ENCODE measurements around the gene BLVRB.
"Not testable (repeated sequence)": the region's sequence is repeated elsewhere in the genome, so short reads cannot be mapped to it uniquely, and the experiment has no call there.

Gene BLVRB

DNA sequence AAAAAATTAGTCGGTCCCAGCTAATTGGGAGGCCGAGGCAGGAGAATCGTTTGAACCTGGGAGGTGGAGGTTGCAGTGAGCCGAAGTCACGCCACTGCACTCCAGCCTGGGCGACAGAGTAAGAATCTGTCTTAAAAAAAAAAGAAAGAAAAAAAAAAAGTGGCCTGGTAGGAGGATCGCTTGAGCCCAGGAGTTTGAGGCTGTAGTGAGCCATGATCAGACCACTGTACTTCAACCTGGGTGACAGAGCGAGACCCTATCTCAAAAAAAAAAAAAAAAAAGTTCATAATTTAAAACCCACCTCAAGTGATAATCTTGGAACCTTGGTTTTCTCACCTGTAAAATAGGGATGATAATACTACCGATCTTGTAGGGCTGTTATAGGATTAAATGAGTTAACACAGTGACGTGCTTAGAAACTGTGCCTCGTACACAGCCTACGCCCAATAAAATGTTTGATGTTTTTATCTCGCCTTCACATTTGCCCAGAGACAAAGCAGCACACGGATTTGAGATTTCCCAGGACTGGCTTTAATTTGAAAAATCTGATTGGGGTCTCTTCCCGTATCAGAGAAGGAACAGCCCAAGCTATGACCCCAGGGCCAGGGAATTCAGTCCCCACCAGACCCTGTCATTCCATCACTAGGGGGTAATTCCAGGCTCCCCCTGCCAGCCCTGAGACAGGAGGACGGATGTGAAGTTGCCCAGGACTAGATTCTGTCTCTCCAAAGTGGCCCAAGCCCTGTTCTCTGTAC lies 43.4 kb downstream of the BLVRB start:
- no peak for DNase-seq (ENCODE audit: low read depth)

DNA sequence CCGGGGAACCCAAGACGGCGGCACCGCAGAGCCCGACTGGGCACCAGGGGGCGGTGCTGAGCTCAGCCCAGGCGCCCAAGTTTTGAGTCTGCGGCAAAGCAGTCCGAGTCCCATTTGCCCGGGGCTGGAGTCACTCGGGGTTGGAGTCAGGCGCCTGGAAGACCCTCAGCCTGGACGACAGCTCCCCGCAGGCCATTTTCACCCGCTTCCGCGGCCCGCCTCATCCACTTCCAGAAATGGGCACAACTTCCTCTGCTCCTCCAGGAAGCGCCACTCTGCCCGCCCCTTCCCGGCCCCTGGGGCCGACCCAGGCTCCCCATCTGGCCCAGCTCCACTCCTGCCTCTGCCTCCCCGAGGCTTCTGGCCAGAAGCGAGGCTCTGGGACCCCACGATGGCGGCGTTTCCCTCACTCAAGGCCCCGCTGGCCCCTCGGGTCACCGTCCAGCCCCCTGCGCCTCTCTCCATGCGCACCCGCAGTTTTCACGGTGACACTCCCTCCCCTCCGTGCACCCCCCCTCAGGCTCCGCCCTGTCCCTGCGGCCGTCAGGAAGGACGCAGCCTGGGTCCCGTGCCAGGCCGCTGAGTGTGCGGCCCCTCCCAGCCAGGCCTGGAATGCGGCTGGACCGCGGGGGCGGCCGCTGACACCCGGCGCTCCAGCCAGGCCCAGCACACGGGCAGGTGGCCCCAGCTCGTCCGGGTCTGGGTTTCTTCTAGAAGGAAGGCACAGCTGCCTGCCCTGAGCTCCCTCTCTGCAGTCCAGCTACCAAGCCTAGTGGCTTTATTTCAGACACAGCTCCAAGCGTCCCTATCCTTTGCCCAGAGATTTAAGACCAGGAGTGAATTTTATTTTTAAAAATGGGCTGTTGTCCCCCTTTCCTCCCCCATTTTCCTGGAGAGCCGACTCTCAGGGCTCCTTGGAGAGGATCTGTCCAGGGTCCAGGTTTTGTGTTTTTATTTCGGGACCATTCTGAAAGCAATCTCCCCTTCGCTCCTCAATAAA lies 44.5 kb downstream of the BLVRB start:
- peak; percentile 67 for DNase-seq (ENCODE audit: low read depth)

DNA sequence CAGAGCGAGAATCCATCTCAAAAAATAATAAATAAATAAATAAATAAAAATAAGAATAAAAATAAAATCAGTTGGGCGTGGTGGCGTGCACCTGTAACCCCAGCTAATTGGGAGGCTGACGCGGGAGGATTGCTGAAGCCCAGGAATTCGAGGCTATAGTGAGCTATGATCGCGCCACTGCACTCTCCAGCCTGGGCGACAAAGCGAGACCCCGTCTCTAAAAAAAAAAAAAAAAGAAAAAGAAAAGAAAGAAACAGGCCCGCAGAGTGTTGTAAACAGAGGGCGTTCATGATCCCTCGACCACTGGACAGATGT lies 45.1 kb downstream of the BLVRB start:
- DNase-seq (ENCODE audit: low read depth) = no peak

DNA sequence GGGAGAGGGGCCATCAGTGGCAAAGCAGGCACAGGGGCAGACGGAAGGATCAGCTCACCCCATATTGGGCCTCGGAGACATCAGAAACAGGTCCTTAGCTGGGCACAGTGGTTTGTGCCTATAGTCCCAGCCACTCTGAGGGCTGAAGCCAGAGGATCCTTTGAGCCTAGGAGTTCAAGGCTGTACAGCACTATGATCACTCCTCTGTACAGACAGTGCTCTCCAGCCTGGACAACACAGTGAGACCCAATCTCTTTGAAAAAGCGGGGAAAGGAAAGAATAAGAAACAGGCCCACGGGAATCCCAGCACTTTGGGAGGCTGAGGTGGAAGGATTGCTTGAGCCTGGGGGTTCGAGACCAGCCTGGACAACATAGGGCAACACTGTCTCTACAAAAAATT lies 45.8 kb downstream of the BLVRB start:
- no peak for DNase-seq (ENCODE audit: low read depth)

DNA sequence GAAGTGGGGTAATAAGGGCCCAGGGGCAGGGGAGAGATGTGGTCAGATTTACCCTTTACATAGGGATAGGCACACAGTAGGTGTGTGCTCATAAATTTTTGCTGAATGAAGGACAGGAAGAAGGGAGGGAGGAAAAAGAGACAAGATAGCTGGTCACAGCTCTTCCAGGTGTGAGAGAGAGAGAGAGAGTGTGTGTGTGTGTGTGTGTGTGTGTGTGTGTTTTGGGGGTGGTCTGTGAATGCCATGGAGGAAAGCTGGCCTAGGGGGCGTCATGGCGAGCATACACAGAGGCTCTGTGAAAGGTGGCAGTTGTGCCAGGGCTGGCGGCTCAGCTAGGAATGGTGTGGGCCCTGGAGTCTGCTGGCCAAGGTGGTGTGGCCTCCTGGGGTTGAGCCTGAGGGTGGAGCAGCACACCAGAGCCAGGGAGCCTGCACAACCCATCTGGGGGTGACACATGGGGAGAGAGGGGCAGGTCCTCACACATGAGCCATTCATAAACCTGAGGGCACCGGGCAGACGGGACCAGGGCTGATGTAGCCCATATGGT lies 46.4 kb downstream of the BLVRB start:
- no peak for DNase-seq (ENCODE audit: low read depth)

DNA sequence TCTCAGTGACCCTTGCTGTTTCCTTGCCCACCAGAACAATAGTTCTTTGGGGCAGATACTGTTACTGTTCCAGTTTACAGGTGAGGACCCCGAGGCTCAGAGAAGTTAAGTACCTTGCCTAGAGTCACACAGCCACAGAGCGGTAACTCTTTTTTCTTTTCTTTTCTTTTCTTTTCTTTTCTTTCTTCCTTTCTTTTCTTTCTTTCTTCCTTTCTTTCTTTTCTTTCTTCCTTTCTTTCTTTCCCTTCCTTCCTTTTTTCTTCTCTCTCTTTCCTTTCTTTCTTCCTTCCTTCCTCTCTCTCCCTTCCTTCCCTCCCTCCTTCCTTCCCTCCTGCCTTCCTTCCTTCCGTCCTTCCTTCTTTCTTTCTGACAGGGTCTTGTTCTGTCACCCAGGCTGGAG lies 47.5 kb downstream of the BLVRB start:
- no peak for DNase-seq (ENCODE audit: low read depth)

DNA sequence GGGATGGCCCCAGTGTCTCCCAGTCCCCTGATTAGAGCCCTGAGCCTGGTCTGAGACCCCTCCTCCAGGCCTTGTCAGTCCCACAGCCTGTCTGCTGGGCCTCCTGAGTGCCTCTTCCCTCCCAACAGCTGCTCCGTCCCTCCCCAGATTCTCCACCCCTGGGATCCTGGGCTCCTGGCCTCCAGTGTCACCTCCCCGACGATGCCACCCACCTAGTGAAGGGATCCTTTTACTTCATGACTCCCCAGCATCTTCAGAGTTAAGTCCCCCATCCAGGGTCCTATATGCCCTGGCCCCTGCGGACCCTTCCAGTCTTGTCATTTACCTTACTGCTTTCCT lies 47.9 kb downstream of the BLVRB start:
- no peak for DNase-seq (ENCODE audit: low read depth)

DNA sequence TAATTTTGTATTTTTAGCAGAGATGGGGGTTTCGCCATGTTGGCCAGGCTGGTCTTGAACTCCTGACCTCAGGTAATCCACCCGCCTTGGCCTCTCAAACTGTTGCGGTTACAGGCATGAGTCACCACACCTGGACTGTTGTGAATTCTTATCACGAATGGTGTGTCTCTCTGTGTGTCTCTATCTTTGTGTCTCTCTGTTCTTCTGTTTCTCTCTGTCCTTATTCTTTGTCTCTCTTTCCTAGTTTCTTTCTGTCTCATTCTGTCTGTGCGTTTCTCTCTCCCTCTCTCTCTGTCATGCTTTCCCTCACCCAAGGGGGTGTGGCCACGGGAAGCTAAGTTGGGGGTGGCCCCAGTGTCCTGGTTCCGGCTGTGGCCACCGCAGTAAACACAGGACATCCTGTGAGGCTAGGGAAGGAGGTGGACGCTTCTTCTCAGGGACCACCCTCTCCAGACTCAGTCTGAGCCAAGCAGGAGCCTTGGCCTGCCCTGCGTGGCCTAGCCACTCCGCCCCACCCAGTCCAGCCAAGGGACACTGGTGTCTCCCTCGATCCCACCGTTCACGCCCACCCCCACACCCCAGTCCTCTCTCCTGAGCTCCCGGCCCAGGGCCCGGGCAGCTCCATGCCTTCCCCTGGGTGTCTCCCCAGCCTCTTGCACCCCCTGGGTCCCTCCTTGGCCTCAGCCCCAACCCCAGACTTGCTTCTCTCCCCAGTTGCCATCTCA lies 48.5 kb downstream of the BLVRB start:
- DNase-seq (ENCODE audit: low read depth) = no peak

DNA sequence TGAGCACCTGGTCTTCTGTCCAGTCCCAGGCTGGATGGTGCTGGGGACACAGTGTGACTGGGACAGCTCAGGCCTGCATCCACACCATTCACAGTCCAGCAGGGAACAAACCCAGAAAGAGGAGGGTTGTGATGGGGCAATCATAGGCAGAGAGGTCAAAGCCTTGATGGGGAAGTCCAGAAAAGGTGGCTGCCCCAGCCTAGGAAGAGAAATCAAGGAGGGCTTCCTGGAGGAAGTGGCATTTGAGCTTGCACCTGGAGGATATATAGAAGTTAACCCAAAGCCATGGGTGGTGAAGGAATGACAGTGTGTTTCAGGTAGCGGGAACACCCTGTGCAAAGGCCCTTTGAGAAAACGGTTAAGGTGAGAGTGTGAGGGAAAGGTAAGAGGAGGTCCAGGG lies 49.8 kb downstream of the BLVRB start:
- DNase-seq (ENCODE audit: low read depth) = no peak

DNA sequence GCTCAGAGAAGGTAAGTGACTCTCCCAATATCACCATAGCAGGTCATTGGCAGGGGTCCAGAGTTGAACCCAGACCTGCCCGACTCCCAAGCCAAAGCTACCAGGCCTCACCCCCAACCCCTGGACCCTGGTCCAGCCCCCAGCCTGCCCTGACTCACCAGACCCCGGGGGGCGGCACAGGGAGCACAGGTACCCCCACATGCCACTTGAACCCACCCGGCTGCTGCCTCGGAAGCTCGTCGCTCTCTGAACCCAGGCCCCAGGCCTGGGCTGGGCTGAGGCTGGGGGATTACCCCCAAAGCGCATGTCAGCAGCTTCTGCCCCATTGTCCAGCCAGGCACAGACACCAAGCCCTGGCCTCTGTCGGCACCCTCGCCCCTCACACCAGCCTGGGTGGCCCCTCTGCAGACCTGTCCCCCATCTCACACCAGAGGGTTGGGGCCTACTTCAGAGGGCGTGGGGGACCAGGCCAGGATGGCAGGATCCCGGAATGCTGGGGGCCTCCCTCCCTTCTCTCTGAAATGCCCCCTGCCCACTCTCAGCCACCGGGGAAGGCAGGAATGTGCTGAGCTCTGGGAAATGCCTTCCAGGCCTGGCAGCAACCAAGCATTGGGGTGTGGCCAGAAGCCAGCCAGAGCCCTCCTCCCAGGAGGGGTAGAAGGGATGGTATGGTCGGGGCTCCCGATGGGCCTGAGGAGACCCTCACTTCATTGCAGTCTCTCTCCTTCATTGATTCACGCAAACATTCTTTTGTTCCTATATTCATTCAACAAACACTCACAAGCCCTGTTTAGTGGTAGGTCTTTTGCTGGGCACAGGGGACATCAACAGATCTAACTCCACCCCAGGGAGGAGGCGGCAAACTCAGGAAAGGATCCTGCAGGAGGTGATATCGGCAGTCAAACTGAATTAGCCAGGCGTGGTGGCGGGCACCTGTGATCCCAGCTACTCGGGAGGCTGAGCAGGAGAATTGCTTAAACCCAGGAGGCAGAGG lies 50.7 kb downstream of the BLVRB start:
- DNase-seq (ENCODE audit: low read depth) = no peak

DNA sequence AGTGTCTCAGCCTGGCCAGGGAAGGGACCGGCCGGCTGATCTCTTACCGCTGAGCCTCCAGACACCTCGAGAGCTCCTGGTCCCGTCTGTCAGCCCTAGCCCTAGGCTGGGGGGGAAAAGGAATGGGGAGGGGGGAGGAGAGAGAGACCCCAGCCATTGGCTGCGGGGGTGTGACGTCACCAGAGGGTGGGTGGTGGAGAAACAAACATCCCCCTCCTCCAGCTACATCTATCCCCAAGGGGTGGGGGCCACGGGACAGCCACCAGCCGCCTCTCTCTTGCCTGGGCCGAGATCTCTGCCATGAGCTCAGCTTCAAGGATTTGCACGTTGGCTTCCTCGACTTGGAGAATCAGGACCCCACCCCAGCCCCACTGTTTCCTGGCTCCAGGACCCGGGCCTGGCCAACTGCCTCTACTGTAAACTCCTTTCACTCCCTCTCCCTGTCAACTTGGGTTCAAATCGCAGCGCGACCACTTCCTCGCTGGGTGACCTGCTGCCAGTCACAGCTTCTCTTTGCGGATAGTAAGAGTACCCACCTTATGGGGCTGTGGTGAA lies 52.2 kb downstream of the BLVRB start, which contains the start of gene PRX:
Gene PRX, minus strand, starts transcription at position 88 of the 555 bp plus-strand sequence. CDS start 5,446 bp downstream, outside the sequence.
- DNase-seq (ENCODE audit: low read depth) = no peak

DNA sequence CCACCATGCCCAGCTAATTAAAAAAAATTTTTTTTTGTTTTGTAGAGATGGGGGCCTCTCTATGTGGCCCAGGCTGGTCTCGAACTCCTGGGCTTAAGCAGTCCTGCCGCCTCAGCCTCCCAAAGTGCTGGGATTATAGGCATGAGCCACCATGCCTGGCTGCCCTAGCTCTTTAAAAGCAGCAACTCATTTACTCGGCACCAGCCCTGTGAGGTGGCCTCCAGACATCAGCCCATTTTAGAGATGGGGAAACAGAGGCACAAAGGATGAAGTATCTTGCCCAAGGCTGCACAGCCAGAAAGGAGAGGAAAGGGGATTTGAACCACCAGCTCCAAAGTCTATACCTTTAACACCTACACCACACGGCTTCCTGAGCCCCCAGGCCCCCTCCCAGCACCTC lies 52.7 kb downstream of the BLVRB start:
- no peak for DNase-seq (ENCODE audit: low read depth)

DNA sequence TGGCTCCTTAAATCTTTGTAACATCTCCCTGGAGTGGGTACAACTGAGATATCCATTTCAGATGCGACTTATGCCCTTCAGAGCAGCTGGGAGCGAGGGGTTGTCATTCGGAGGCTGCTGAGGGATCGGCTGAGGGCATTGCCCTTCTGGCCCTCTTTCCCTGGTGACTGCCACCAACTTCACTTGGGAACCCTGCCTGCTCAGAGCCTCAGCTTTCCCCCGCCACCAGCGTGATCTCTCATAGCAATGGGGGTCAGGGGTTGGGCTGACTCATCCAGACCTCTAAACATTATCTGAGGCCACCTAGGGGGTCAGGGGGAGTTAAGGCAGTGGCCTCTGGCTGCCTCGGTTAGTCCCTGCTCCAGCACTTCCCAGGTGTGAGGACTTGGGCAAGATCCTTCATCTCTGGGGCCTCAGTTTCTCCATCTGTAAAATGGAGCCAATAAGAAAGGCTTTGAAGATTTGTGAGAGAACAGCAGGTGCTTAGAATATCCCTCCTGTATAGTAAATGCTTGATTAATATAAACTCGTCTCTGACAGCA lies 53.5 kb downstream of the BLVRB start:
- DNase-seq (ENCODE audit: low read depth) = no peak

DNA sequence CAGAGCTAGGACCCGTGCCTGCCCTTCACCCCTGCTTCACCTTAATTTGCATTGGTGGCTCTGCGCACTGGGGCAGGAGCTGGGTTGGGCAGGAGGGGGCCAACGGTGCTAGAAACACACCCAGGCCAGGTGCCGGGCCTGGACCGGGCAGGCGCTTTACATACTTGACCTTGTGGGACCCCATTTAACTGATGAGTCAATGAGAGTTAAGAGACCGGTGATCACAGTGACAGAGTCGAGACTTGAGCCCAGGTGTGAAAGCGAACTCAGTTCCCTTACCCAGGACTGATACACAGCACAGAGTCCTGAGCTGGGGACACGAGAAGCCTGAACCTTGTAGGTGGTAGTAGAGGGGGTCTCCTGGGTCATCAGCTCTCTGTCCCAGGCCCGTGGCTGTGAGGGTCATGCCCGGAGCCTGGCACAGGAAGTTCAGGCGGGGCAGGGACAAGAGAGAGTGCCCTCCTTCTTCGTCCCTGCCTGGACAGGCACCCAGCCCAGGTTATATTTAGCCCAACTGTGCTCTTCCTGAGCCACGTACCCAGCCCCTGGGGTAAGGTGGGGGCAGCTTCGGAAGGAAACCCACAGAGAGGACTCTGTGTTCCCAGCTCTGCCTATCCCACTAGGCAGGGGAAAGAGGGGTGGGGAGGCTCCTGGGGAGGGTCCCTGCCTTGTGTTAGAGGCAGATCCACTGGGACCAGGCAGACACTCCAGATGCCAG lies 54.3 kb downstream of the BLVRB start:
- no peak for DNase-seq (ENCODE audit: low read depth)

DNA sequence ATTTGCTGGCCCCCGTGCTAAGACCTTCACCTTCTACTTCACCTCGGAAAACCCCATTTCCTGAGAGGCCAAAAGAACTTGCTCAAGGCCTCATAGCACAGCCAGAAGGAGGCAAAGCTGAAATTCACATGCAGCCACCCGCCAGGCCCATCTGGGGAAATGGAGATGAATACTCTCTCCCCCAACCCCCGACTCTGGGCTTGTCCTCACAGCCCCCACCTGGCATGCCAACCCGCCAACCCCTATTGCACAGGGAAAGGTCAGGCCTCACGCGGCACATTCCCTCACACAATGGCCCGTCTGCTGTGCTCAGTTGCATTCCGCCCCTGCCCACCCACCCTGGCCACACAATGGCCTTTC lies 55.5 kb downstream of the BLVRB start:
- DNase-seq (ENCODE audit: low read depth) = no peak

DNA sequence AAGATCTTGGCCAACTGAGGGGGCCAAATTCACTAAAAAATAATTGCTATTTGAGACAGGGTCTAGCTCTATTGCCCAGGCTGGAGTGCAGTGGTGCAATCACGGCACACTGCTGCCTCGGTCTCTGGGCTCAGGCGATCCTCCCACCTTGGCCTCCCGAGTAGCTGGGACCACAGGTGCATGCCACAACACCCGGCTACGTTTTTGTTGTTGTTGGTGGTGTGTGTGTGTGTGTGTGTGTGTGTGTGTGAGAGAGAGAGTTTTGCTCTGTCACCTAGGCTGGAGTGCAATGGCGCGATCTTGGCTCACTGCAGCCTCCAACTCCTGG lies 57.0 kb downstream of the BLVRB start:
- not testable (repeated sequence) for DNase-seq (ENCODE audit: low read depth)

DNA sequence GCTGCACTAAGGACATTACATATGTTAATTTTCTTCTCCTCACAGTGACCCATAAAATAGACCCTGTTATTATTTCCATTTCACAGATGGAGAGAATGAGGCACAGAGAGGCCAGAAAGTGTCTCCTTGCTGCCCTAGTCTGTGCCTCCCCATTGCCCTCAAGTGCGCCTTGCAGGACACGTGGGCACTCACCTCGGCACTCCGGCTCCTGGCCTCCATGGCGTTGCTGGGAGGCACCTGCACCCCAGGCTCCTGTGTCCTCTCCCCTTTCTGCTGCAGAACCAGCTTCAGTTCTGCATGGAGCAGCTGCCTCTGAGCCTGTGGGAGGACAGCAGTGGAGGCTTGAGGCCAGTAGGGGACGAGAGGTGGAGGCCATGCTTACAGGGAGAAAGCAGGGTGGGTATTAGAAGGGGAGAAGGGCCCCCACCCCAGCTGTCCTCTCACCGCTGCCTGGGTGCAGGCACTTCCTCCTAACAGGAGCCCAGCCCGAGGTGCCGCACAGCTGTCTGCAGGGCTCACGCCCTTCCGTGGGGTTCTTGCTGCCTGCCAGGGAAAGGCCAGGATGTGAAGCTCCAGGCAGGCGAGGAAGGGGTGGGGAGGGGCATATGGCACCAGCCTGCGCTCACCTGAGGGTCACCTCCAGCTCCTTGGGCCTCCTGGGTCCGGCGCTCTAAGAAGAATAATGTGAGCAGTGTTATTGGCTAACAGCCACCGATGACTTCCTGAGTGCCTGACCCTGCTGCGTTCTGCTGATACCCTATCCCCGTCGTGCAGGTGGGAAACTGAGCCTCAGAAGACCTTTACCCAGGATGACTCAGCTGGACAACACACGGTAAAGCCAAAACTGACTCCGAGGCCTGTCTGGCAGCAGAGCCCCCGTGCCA lies 57.6 kb downstream of the BLVRB start:
- DNase-seq (ENCODE audit: low read depth) = no peak

DNA sequence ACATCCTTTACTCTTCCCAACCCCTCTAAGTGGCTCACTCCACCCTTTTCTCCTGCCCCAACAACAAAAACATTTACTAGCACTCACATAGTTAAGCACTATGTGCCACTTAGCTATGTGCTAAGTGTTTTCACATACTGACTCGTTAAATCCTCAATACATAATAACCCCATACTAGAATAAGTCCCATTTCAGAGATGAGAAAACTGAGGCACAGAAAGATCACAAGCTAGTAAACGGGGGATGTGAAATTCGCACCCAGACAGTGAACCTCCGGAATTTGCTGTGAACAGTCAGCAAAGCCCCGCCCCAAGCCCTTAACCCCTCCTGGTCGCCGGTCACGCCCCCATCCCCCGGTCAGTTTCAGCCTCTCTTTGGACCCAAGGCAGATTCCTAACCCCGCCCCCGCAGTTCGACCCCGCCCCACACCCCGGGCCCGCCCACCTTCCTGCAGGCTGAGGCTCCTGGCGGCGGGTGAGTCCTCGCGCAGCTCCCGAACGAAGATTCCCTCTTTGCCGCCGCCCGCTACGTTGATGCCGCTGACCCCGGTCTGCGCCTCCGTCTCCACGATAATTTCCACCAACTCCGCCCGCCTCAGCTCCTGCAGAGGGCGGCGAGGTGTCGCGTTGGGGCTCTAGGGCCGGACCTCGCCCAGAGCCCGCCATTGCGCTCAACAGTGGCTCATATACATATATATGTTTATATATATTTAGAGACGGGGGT lies 62.1 kb downstream of the BLVRB start:
- peak; percentile 74 for DNase-seq (ENCODE audit: low read depth)

Data from activated T-cell treated with anti-CD3 and anti-CD28 coated beads for 24 hours (primary cell).